B cell (primary cell): ENCODE measurements around the gene CAMK2B.

ENCODE experiments used
- CTCF ChIP-seq: fragments of 200-600 bp; IDR thresholded peaks from one replicate; pipeline ENCODE4 v1.8.0; 2022; ENCODE audit warnings: antibody characterized with exemption, mild to moderate bottlenecking
- EZH2 ChIP-seq: IDR thresholded peaks from 2 replicates; pipeline ENCODE4 v1.6.1; 2012; ENCODE audit warnings: borderline replicate concordance, low read depth, mild to moderate bottlenecking, moderate library complexity, low read length; ENCODE audit not compliant: insufficient read depth, poor library complexity, severe bottlenecking

- no peak for TF ChIP-seq CTCF
- no peak for TF ChIP-seq EZH2
Measured at GRCh38 chr7:44288381-44288685, 37.1 kb downstream of the CAMK2B start.
